Trophoblast cell (in vitro differentiated cells and primary cell): ENCODE results near the gene EEFSEC.

Experiments used
- DNase-seq, 2 donors: peaks; one replicate each; pipeline ENCODE4 v3.0.0-alpha.2; 2016
- H2AFZ ChIP-seq: 2 replicates; pipeline ENCODE4 v1.6.1; 2013; ENCODE audit warnings: low read length, moderate library complexity, mild to moderate bottlenecking; ENCODE audit not compliant: insufficient read depth, poor library complexity
- H2AK5ac ChIP-seq: 2 replicates; pipeline ENCODE4 v1.6.1; 2013; ENCODE audit warnings: mild to moderate bottlenecking, low read length
- H2BK120ac ChIP-seq: 2 replicates; pipeline ENCODE4 v1.6.1; 2013; ENCODE audit warnings: low read length, mild to moderate bottlenecking, moderate library complexity; ENCODE audit not compliant: insufficient read depth, poor library complexity
- H2BK12ac ChIP-seq: 2 replicates; pipeline ENCODE4 v1.6.1; 2013; ENCODE audit warnings: mild to moderate bottlenecking, low read length, moderate library complexity
- H2BK5ac ChIP-seq: 2 replicates; pipeline ENCODE4 v1.6.1; 2013; ENCODE audit warnings: low read length, low read depth, moderate library complexity, mild to moderate bottlenecking; ENCODE audit not compliant: poor library complexity
- H3K14ac ChIP-seq: 2 replicates; pipeline ENCODE4 v1.6.1; 2013; ENCODE audit warnings: mild to moderate bottlenecking, low read length
- H3K18ac ChIP-seq: 2 replicates; pipeline ENCODE4 v1.6.1; 2013; ENCODE audit warnings: mild to moderate bottlenecking, low read length
- H3K23ac ChIP-seq: 2 replicates; pipeline ENCODE4 v1.6.1; 2013; ENCODE audit warnings: low read length
- H3K27ac ChIP-seq: 2 replicates; pipeline ENCODE4 v1.5.1; 2013; ENCODE audit warnings: low read depth, mild to moderate bottlenecking, inconsistent platforms, low read length, moderate library complexity
- H3K27me3 ChIP-seq: 2 replicates; pipeline ENCODE4 v1.6.1; 2013; ENCODE audit warnings: inconsistent platforms, mild to moderate bottlenecking, low read length, moderate library complexity; ENCODE audit not compliant: insufficient read depth
- H3K36me3 ChIP-seq, 2 experiments: 1 replicate in 1 of 2; 2 replicates in 1 of 2; pipeline ENCODE4 v1.6.1; 2013; ENCODE audit warnings: low read length in 2 of 2, mild to moderate bottlenecking in 2 of 2, moderate library complexity in 1 of 2; ENCODE audit not compliant: insufficient read depth in 2 of 2, control insufficient read depth in 1 of 2
- H3K4ac ChIP-seq: 2 replicates; pipeline ENCODE4 v1.6.1; 2013; ENCODE audit warnings: low read depth, mild to moderate bottlenecking, low read length, moderate library complexity
- H3K4me1 ChIP-seq, 2 experiments: 1 replicate in 1 of 2; 2 replicates in 1 of 2; pipeline ENCODE4 v1.6.1; 2013; ENCODE audit warnings: low read length in 2 of 2, mild to moderate bottlenecking in 2 of 2, moderate library complexity in 1 of 2; ENCODE audit not compliant: insufficient read depth in 2 of 2, control insufficient read depth in 1 of 2
- H3K4me2 ChIP-seq: 2 replicates; pipeline ENCODE4 v1.6.1; 2013; ENCODE audit warnings: inconsistent platforms, mild to moderate bottlenecking, low read length, moderate library complexity
- H3K4me3 ChIP-seq: 2 replicates; pipeline ENCODE4 v1.5.1; 2013; ENCODE audit warnings: mild to moderate bottlenecking, low read depth, low read length, inconsistent platforms
- H3K79me1 ChIP-seq: one replicate; pipeline ENCODE4 v1.6.1; 2013; ENCODE audit warnings: low read length
- H3K79me2 ChIP-seq: 2 replicates; pipeline ENCODE4 v1.6.1; 2013; ENCODE audit warnings: low read length, mild to moderate bottlenecking; ENCODE audit not compliant: control insufficient read depth, insufficient read depth, poor library complexity
- H3K9ac ChIP-seq: 2 replicates; pipeline ENCODE4 v1.6.1; 2013; ENCODE audit warnings: mild to moderate bottlenecking, low read length
- H3K9me3 ChIP-seq: 2 replicates; pipeline ENCODE4 v1.6.1; 2013; ENCODE audit warnings: low read depth, mild to moderate bottlenecking, control low read depth, inconsistent platforms, low read length; ENCODE audit not compliant: insufficient read depth
- H4K12ac ChIP-seq: 2 replicates; pipeline ENCODE4 v1.6.1; 2013; ENCODE audit warnings: low read depth, mild to moderate bottlenecking, low read length, moderate library complexity
- H4K8ac ChIP-seq: 2 replicates; pipeline ENCODE4 v1.6.1; 2013; ENCODE audit warnings: low read depth, mild to moderate bottlenecking, low read length, moderate library complexity
- H4K91ac ChIP-seq: one replicate; pipeline ENCODE4 v1.6.1; 2013; ENCODE audit warnings: low read depth, mild to moderate bottlenecking, low read length, moderate library complexity
- WGBS: extraction: QIAGEN DNeasy Blood & Tissue Kit; methylation state at CpG from one replicate; pipeline ENCODE4 v1.1.7; 2013; ENCODE audit warnings: missing lambda C conversion rate; ENCODE audit not compliant: insufficient read length, insufficient coverage; ENCODE audit errors: extremely low coverage; 5-methylcytosine and 5-hydroxymethylcytosine counted together

The EEFSEC gene

GRCh38 chr3:128309026-128309425 is 155.7 kb downstream of the EEFSEC start:
- H2BK12ac ChIP-seq: no peak overlapping the region
- H2AK5ac ChIP-seq: no peak overlapping the region
- no peak overlapping the region for H3K23ac ChIP-seq
- H3K9me3 ChIP-seq: peaks cover 2% of the 10 kb centered on the region
- H3K4me2 ChIP-seq: no peak overlapping the region
- no peak for DNase-seq
- no peaks in the 10 kb centered on the region for H3K4me1 ChIP-seq
- no peak overlapping the region for H3K4me3 ChIP-seq
- H2AFZ ChIP-seq: no peak overlapping the region
- no peak overlapping the region for H4K12ac ChIP-seq
- no CpG with 5 or more reads among the region's 8 CpGs for WGBS
- H4K8ac ChIP-seq: no peak overlapping the region
- H3K79me1 ChIP-seq: no peaks in the 10 kb centered on the region
- H3K36me3 ChIP-seq: no peaks in the 10 kb centered on the region
- H2BK120ac ChIP-seq: no peak overlapping the region
- no peak overlapping the region for H3K14ac ChIP-seq
- H3K9ac ChIP-seq: no peak overlapping the region
- H3K27ac ChIP-seq: no peak overlapping the region
- no peak overlapping the region for H4K91ac ChIP-seq
- no peak overlapping the region for H3K4ac ChIP-seq
- no peak overlapping the region for H2BK5ac ChIP-seq
- H3K18ac ChIP-seq: no peak overlapping the region
- H3K79me2 ChIP-seq: no peaks in the 10 kb centered on the region
- no peaks in the 10 kb centered on the region for H3K27me3 ChIP-seq

- no peak overlapping the region for H4K12ac ChIP-seq
- H2BK12ac ChIP-seq: no peak overlapping the region
- no peaks in the 10 kb centered on the region for H3K4me1 ChIP-seq
- H3K4ac ChIP-seq: no peak overlapping the region
- H3K18ac ChIP-seq: no peak overlapping the region
- H3K4me3 ChIP-seq: no peak overlapping the region
- H3K9ac ChIP-seq: no peak overlapping the region
- H3K36me3 ChIP-seq: no peaks in the 10 kb centered on the region
- DNase-seq: no peak
- H3K27me3 ChIP-seq: no peaks in the 10 kb centered on the region
- no peak overlapping the region for H3K27ac ChIP-seq
- no CpG with 5 or more reads among the region's 4 CpGs for WGBS
- no peak overlapping the region for H2BK5ac ChIP-seq
- no peak overlapping the region for H4K8ac ChIP-seq
- no peak overlapping the region for H4K91ac ChIP-seq
- H3K9me3 ChIP-seq: peaks cover 2% of the 10 kb centered on the region
- H2AK5ac ChIP-seq: no peak overlapping the region
- H3K4me2 ChIP-seq: no peak overlapping the region
- no peaks in the 10 kb centered on the region for H3K79me1 ChIP-seq
- no peak overlapping the region for H3K14ac ChIP-seq
- H2AFZ ChIP-seq: no peak overlapping the region
- no peak overlapping the region for H3K23ac ChIP-seq
- no peaks in the 10 kb centered on the region for H3K79me2 ChIP-seq
- H2BK120ac ChIP-seq: no peak overlapping the region
Observed at GRCh38 chr3:128310286-128311058, 157.2 kb downstream of the EEFSEC start.

GRCh38 chr3:128311441-128311844 is 158.2 kb downstream of the EEFSEC start:
- no peak overlapping the region for H3K14ac ChIP-seq
- H2BK12ac ChIP-seq: no peak overlapping the region
- no peaks in the 10 kb centered on the region for H3K4me1 ChIP-seq
- H4K8ac ChIP-seq: no peak overlapping the region
- no peaks in the 10 kb centered on the region for H3K27me3 ChIP-seq
- DNase-seq: no peak
- WGBS: no CpG with 5 or more reads among the region's 5 CpGs
- H3K4me2 ChIP-seq: no peak overlapping the region
- no peak overlapping the region for H3K18ac ChIP-seq
- H3K4me3 ChIP-seq: no peak overlapping the region
- H3K23ac ChIP-seq: no peak overlapping the region
- no peak overlapping the region for H2BK5ac ChIP-seq
- H3K9me3 ChIP-seq: peaks cover 2% of the 10 kb centered on the region
- no peak overlapping the region for H2AK5ac ChIP-seq
- H3K27ac ChIP-seq: no peak overlapping the region
- H3K9ac ChIP-seq: no peak overlapping the region
- H4K91ac ChIP-seq: no peak overlapping the region
- H2AFZ ChIP-seq: no peak overlapping the region
- H3K4ac ChIP-seq: no peak overlapping the region
- no peaks in the 10 kb centered on the region for H3K36me3 ChIP-seq
- H3K79me2 ChIP-seq: no peaks in the 10 kb centered on the region
- H2BK120ac ChIP-seq: no peak overlapping the region
- H4K12ac ChIP-seq: no peak overlapping the region
- H3K79me1 ChIP-seq: no peaks in the 10 kb centered on the region

GRCh38 chr3:128312271-128312670 is 159.0 kb downstream of the EEFSEC start:
- Histone ChIP-seq H2AFZ (no peak overlapping the region), H4K91ac (no peak overlapping the region), H3K27me3 (no peaks in the 10 kb centered on the region), H3K4me2 (no peak overlapping the region), H2BK5ac (no peak overlapping the region), H3K36me3 (no peaks in the 10 kb centered on the region), H2BK12ac (no peak overlapping the region), H3K9ac (no peak overlapping the region), H3K4ac (no peak overlapping the region), H3K4me1 (no peaks in the 10 kb centered on the region), H3K27ac (no peak overlapping the region), H4K8ac (no peak overlapping the region), H3K79me2 (no peaks in the 10 kb centered on the region), H3K14ac (no peak overlapping the region), H3K23ac (no peak overlapping the region), H3K18ac (no peak overlapping the region), H3K79me1 (no peaks in the 10 kb centered on the region), H3K4me3 (no peak overlapping the region), H2BK120ac (no peak overlapping the region), H3K9me3 (peaks cover 5% of the 10 kb centered on the region), H4K12ac (no peak overlapping the region), H2AK5ac (no peak overlapping the region)
- no peak for DNase-seq
- WGBS: no CpG with 5 or more reads among the region's 10 CpGs
